Neural cell (in vitro differentiated cells): ENCODE measurements around the gene CD4.

Experiments
- EZH2 ChIP-seq: fragments of 200-600, 300-800 bp; shearing (Covaris generic), sonication (generic); IDR thresholded peaks from 2 replicates; pipeline ENCODE4 v1.6.1; 2014; ENCODE audit warnings: antibody characterized with exemption, low read length, borderline replicate concordance, mild to moderate bottlenecking; ENCODE audit not compliant: insufficient read depth, poor library complexity, severe bottlenecking
- TF ChIP-seq, protein P1 (sequence below): fragments of 450-650 bp; IDR thresholded peaks from 2 replicates; pipeline ENCODE4 v1.5.1; 2014; ENCODE audit warnings: antibody characterized with exemption, mild to moderate bottlenecking, moderate library complexity; ENCODE audit not compliant: poor library complexity, severe bottlenecking
- TF ChIP-seq, protein P2 (sequence below): IDR thresholded peaks from 2 replicates; pipeline ENCODE4 v1.6.1; 2012; ENCODE audit warnings: borderline replicate concordance

- TF ChIP-seq, protein P1, sequence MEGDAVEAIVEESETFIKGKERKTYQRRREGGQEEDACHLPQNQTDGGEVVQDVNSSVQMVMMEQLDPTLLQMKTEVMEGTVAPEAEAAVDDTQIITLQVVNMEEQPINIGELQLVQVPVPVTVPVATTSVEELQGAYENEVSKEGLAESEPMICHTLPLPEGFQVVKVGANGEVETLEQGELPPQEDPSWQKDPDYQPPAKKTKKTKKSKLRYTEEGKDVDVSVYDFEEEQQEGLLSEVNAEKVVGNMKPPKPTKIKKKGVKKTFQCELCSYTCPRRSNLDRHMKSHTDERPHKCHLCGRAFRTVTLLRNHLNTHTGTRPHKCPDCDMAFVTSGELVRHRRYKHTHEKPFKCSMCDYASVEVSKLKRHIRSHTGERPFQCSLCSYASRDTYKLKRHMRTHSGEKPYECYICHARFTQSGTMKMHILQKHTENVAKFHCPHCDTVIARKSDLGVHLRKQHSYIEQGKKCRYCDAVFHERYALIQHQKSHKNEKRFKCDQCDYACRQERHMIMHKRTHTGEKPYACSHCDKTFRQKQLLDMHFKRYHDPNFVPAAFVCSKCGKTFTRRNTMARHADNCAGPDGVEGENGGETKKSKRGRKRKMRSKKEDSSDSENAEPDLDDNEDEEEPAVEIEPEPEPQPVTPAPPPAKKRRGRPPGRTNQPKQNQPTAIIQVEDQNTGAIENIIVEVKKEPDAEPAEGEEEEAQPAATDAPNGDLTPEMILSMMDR: no peak
- no peak for TF ChIP-seq EZH2
- TF ChIP-seq, protein P2, sequence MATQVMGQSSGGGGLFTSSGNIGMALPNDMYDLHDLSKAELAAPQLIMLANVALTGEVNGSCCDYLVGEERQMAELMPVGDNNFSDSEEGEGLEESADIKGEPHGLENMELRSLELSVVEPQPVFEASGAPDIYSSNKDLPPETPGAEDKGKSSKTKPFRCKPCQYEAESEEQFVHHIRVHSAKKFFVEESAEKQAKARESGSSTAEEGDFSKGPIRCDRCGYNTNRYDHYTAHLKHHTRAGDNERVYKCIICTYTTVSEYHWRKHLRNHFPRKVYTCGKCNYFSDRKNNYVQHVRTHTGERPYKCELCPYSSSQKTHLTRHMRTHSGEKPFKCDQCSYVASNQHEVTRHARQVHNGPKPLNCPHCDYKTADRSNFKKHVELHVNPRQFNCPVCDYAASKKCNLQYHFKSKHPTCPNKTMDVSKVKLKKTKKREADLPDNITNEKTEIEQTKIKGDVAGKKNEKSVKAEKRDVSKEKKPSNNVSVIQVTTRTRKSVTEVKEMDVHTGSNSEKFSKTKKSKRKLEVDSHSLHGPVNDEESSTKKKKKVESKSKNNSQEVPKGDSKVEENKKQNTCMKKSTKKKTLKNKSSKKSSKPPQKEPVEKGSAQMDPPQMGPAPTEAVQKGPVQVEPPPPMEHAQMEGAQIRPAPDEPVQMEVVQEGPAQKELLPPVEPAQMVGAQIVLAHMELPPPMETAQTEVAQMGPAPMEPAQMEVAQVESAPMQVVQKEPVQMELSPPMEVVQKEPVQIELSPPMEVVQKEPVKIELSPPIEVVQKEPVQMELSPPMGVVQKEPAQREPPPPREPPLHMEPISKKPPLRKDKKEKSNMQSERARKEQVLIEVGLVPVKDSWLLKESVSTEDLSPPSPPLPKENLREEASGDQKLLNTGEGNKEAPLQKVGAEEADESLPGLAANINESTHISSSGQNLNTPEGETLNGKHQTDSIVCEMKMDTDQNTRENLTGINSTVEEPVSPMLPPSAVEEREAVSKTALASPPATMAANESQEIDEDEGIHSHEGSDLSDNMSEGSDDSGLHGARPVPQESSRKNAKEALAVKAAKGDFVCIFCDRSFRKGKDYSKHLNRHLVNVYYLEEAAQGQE: no peak
These were observed 34.9 kb upstream of the CD4 start for GRCh38 chr12:6754411-6754810.
